Mesenchymal stem cell (in vitro differentiated cells and primary cell): ENCODE results near the gene CLDN4.
A peak's percentile ranks its signal among the peaks of the same experiment; 100 is the strongest.

Experiments
- DNase-seq: peaks from one replicate; pipeline ENCODE4 v3.0.0-alpha.2; 2013
- H2AFZ ChIP-seq: one replicate; pipeline ENCODE4 v1.6.1; 2013; ENCODE audit warnings: low read depth, mild to moderate bottlenecking, control low read depth, inconsistent platforms, low read length, moderate library complexity
- H2AK5ac ChIP-seq: 2 replicates; pipeline ENCODE4 v1.6.1; 2013; ENCODE audit warnings: low read length, moderate library complexity, mild to moderate bottlenecking, inconsistent platforms; ENCODE audit not compliant: severe bottlenecking
- H2BK120ac ChIP-seq: one replicate; pipeline ENCODE4 v1.6.1; 2013; ENCODE audit warnings: low read depth, mild to moderate bottlenecking, inconsistent platforms, low read length, moderate library complexity
- H2BK12ac ChIP-seq, 2 experiments: one replicate each; pipeline ENCODE4 v1.6.1; 2013; ENCODE audit warnings: inconsistent platforms in 2 of 2, low read length in 2 of 2, mild to moderate bottlenecking in 2 of 2, moderate library complexity in 2 of 2, control low read depth in 1 of 2
- H2BK15ac ChIP-seq: one replicate; pipeline ENCODE4 v1.6.1; 2013; ENCODE audit warnings: mild to moderate bottlenecking, low read depth, inconsistent platforms; ENCODE audit not compliant: poor library complexity, severe bottlenecking
- H2BK5ac ChIP-seq: 2 replicates; pipeline ENCODE4 v1.6.1; 2013; ENCODE audit warnings: low read depth, mild to moderate bottlenecking, low read length, control low read depth, inconsistent platforms; ENCODE audit not compliant: poor library complexity, severe bottlenecking
- H3K14ac ChIP-seq, 2 experiments: one replicate each; pipeline ENCODE4 v1.6.1; 2013; ENCODE audit warnings: inconsistent platforms in 2 of 2, low read length in 2 of 2, control low read depth in 1 of 2, mild to moderate bottlenecking in 1 of 2, moderate library complexity in 1 of 2
- H3K18ac ChIP-seq, 2 experiments: one replicate each; pipeline ENCODE4 v1.6.1; 2013; ENCODE audit warnings: inconsistent platforms in 2 of 2, low read length in 2 of 2, control low read depth in 1 of 2, low read depth in 1 of 2, mild to moderate bottlenecking in 1 of 2
- H3K23ac ChIP-seq, 2 experiments: one replicate each; pipeline ENCODE4 v1.6.1; 2013; ENCODE audit warnings: inconsistent platforms in 2 of 2, low read length in 2 of 2, mild to moderate bottlenecking in 2 of 2, moderate library complexity in 2 of 2, control low read depth in 1 of 2
- H3K27ac ChIP-seq: 2 replicates; pipeline ENCODE4 v1.5.1; 2013; ENCODE audit warnings: mild to moderate bottlenecking, moderate library complexity, low read length, control low read depth, inconsistent platforms; ENCODE audit not compliant: poor library complexity, severe bottlenecking
- H3K27me3 ChIP-seq, 2 experiments: 2 replicates each; pipeline versions ENCODE4 v1.6.1 to v1.7.0; 2013; ENCODE audit warnings: low read length in 2 of 2, mild to moderate bottlenecking in 2 of 2, moderate library complexity in 2 of 2, control low read depth in 1 of 2, inconsistent platforms in 1 of 2; ENCODE audit not compliant: control insufficient read depth in 1 of 2, insufficient read depth in 1 of 2
- H3K36me3 ChIP-seq, 2 experiments: 2 replicates each; pipeline versions ENCODE4 v1.6.1 to v1.7.0; 2013; ENCODE audit warnings: low read length in 2 of 2, control low read depth in 1 of 2, inconsistent platforms in 1 of 2, low read depth in 1 of 2, mild to moderate bottlenecking in 1 of 2; ENCODE audit not compliant: insufficient read depth in 2 of 2, control insufficient read depth in 1 of 2
- H3K4ac ChIP-seq, 2 experiments: one replicate each; pipeline ENCODE4 v1.6.1; 2013; ENCODE audit warnings: inconsistent platforms in 2 of 2, low read length in 2 of 2, mild to moderate bottlenecking in 2 of 2, moderate library complexity in 2 of 2, control low read depth in 1 of 2, low read depth in 1 of 2
- H3K4me1 ChIP-seq: 2 replicates; pipeline ENCODE4 v1.6.1; 2013; ENCODE audit warnings: low read depth, low read length, control low read depth; ENCODE audit not compliant: control insufficient read depth, insufficient read depth
- H3K4me2 ChIP-seq: 2 replicates; pipeline ENCODE4 v1.6.1; 2013; ENCODE audit warnings: low read length, mild to moderate bottlenecking, inconsistent platforms; ENCODE audit not compliant: poor library complexity, severe bottlenecking
- H3K4me3 ChIP-seq, 2 experiments: 2 replicates each; pipeline versions ENCODE4 v1.5.1 to v1.7.0; 2013; ENCODE audit warnings: low read length in 2 of 2, mild to moderate bottlenecking in 2 of 2, control low read depth in 1 of 2, low read depth in 1 of 2; ENCODE audit not compliant: insufficient read depth in 1 of 2
- H3K79me1 ChIP-seq: replicated peaks from 2 replicates; pipeline ENCODE4 v1.6.1; 2013; ENCODE audit warnings: mild to moderate bottlenecking, control low read depth, low read length, inconsistent platforms; ENCODE audit not compliant: poor library complexity, severe bottlenecking
- H3K9ac ChIP-seq: 2 replicates; pipeline ENCODE4 v1.7.0; 2013; ENCODE audit warnings: mild to moderate bottlenecking, low read length, moderate library complexity
- H3K9me3 ChIP-seq: 2 replicates; pipeline ENCODE4 v1.7.0; 2013; ENCODE audit warnings: mild to moderate bottlenecking, low read length; ENCODE audit not compliant: control insufficient read depth
- H4K8ac ChIP-seq: one replicate; pipeline ENCODE4 v1.6.1; 2013; ENCODE audit warnings: inconsistent platforms, mild to moderate bottlenecking, low read length, moderate library complexity
- H4K91ac ChIP-seq: one replicate; pipeline ENCODE4 v1.6.1; 2013; ENCODE audit warnings: mild to moderate bottlenecking, low read length, inconsistent platforms
- WGBS: methylation state at CpG from one replicate; pipeline ENCODE4 v1.1.7; 2013; ENCODE audit warnings: mixed read lengths; 5-methylcytosine and 5-hydroxymethylcytosine counted together

The CLDN4 gene

DNA sequence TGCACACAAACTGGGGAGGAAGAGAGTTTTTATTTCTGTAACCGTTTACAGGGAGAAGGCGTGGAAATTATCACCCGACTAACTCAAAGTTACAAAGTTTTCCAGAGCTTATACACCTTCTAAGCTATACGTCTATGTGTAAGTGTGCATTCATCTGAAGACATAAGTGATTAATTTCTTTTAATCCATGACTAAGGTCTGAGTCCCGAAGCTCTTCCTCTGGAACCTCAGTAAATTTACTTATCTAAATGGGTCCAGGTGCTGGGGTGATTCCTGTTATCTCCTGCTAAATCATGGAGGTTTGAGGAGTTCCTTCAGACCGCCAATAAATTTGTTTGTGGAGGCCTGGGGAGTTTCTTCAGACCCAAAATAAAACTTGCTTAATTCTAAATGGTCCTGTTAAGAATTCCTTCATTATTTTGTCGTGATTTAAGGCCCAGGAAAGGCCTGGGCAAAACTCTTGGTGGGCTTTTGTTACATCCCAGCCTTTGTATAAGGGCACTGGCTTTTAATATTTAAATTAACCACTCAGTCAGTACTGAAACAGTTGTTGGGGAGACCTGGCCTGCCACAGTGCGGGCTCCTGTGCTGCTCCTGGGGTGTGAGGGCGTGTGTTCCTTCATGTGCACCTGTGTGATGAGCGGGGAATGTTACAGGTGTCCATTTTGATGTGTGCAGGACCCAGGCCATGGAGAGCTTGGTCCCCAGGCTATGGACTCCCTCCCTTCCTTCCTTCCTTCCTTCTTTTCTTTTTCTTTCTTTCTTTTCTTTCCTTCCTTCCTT is 17.3 kb downstream of the CLDN4 start:
- Histone ChIP-seq H3K9me3 (no peaks in the 10 kb centered on the region), H2AFZ (no peak overlapping the region), H3K79me1 (no peaks in the 10 kb centered on the region), H2AK5ac (peak overlapping the region; percentile 99), H3K4me2 (no peak overlapping the region), H4K8ac (no peak overlapping the region), H3K18ac (no peak overlapping the region), H2BK120ac (no peak overlapping the region), H3K9ac (no peak overlapping the region), H4K91ac (no peak overlapping the region), H3K14ac (peak overlapping the region in 1 of 2 experiments; percentile 60), H2BK5ac (no peak overlapping the region), H2BK12ac (no peak overlapping the region), H2BK15ac (no peak overlapping the region), H3K27ac (no peak overlapping the region), H3K4me1 (peaks cover 25% of the 10 kb centered on the region), H3K23ac (no peak overlapping the region), H3K36me3 (no peaks in the 10 kb centered on the region), H3K4ac (peak overlapping the region in 1 of 2 experiments; percentile 41), H3K27me3 (no peaks in the 10 kb centered on the region), H3K4me3 (no peak overlapping the region)
- 100% methylated on average over 2 of the region's 10 CpGs for WGBS
- no peak for DNase-seq

DNA sequence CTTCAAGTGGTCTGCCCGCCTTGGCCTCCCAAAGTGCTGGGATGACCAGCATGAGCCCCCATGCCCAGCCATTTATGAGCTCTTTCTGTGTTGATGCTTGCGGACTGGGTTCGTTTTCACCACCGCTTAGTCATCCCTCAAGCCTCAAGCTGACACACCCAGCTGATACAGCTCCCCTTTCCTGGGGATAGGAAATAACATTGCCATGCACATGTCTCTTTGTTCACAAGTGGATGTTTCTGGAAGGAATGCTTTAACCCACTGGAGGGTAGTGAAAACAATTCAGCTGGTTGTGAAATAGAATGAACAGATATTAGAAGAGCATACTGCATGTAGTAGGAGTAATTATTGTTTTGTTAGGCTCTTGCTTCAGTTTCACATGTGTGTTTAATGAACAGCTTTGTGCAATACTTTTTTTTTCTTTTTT is 20.0 kb downstream of the CLDN4 start:
- Histone ChIP-seq H3K14ac (no peak overlapping the region), H3K4me1 (peaks cover 25% of the 10 kb centered on the region), H3K79me1 (no peaks in the 10 kb centered on the region), H3K27me3 (no peaks in the 10 kb centered on the region), H2BK120ac (no peak overlapping the region), H4K91ac (no peak overlapping the region), H3K4ac (no peak overlapping the region), H4K8ac (no peak overlapping the region), H2BK15ac (no peak overlapping the region), H3K9ac (peak overlapping the region; percentile 90), H3K23ac (no peak overlapping the region), H3K4me2 (no peak overlapping the region), H2AFZ (no peak overlapping the region), H2BK5ac (peak overlapping the region; percentile 94), H3K27ac (peak overlapping the region; percentile 95), H3K4me3 (no peak overlapping the region), H2BK12ac (no peak overlapping the region), H3K36me3 (no peaks in the 10 kb centered on the region), H3K18ac (peak overlapping the region in 1 of 2 experiments; percentile 34), H3K9me3 (no peaks in the 10 kb centered on the region), H2AK5ac (no peak overlapping the region)
- 5% methylated on average over 4 of the region's 4 CpGs for WGBS
- peak; percentile 96 for DNase-seq

DNA sequence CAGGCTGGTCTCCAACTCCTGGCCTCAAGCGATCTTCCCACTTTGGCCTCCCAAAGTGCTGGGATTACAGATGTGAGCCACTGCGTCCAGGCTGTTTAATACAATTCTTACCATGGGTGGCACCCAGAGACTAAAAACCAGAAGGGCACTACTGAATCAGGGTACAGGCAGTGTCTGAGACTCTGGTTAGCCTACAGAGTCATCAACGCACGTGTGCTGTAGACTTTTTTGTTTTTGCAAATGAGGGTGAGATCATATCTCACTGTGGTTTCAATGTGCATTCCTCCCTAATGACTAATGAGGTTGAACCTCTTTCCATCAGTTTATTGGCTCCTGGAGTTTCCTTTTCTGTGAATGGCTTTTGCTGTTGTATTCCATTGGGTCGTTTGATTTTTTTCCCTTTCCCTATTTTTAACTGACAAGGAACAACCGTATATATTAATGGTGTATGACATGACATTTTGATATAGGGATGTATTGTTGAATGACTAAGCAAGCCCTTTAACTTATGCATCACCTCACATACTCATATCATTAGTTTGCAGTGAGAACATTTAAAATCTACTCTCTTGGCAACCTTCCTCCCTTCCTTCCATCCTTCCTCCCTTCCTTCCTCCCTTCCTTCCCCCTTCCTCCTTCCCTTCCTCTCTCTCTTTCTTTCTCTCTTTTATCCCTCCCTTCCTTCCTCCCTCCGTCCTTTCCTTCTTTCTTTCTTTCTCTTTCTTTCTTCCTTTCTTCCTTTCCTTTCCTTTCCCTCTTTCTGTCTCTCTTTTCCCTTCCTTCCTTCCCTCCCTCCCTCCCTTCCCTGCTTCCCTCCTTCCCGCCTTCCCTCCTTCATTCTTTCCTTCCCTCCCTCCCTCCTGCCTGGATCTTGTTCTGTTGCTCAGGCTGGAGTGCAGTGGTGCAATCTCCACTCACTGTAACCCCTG is 20.9 kb downstream of the CLDN4 start:
- peak overlapping the region; percentile 94 for H2BK5ac ChIP-seq
- H2AFZ ChIP-seq, result no peak overlapping the region
- H3K79me1 ChIP-seq, result no peaks in the 10 kb centered on the region
- H3K23ac ChIP-seq, result no peak overlapping the region
- no peak overlapping the region for H3K4me2 ChIP-seq
- H3K27me3 ChIP-seq, result peaks cover 0 to 1% of the 10 kb centered on the region in 2 experiments
- peak overlapping the region; percentile 47 for H2AK5ac ChIP-seq
- H3K27ac ChIP-seq, result peak overlapping the region; percentile 95
- peak; percentile 98 for DNase-seq
- 33% methylated on average over 5 of the region's 8 CpGs for WGBS
- H3K9ac ChIP-seq, result peak overlapping the region; percentile 90
- no peak overlapping the region for H3K14ac ChIP-seq
- peak overlapping the region in 1 of 2 experiments; percentile 28 for H3K18ac ChIP-seq
- no peak overlapping the region for H2BK15ac ChIP-seq
- peak overlapping the region; percentile 15 for H2BK120ac ChIP-seq
- peaks cover 27% of the 10 kb centered on the region for H3K4me1 ChIP-seq
- H2BK12ac ChIP-seq, result peak overlapping the region in 1 of 2 experiments; percentile 31
- no peaks in the 10 kb centered on the region for H3K9me3 ChIP-seq
- H3K36me3 ChIP-seq, result no peaks in the 10 kb centered on the region
- H3K4ac ChIP-seq, result no peak overlapping the region
- H4K91ac ChIP-seq, result no peak overlapping the region
- no peak overlapping the region for H4K8ac ChIP-seq
- H3K4me3 ChIP-seq, result no peak overlapping the region

DNA sequence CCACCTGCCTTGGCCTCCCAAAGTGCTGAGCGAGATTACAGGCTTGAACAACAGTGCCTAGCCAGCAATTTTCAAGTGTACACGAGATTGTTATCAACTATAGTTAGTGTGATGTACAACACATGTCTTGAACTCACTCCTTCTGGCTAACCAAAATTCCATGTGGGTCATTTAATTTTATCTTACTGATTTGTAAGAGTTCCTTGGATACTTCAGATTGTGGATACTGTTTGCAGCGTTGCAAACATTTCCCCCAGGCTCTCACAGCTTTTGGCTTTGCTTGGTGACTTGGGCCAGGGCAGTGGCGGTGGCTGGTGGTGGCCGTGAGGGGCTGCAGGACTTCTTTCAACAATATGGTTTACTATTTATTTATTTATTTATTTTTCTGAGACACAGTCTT is 21.7 kb downstream of the CLDN4 start:
- Histone ChIP-seq H3K4ac (no peak overlapping the region), H2BK5ac (no peak overlapping the region), H2AK5ac (peak overlapping the region; percentile 47)

More for the DNA sequence above, 21.7 kb downstream of the CLDN4 start:
- H2BK12ac ChIP-seq, result no peak overlapping the region
- DNase-seq, result no peak
- H3K9me3 ChIP-seq, result no peaks in the 10 kb centered on the region
- peaks cover 27% of the 10 kb centered on the region for H3K4me1 ChIP-seq
- H3K27ac ChIP-seq, result no peak overlapping the region
- H2BK120ac ChIP-seq, result no peak overlapping the region
- H3K36me3 ChIP-seq, result no peaks in the 10 kb centered on the region
- peaks cover 0 to 7% of the 10 kb centered on the region in 2 experiments for H3K27me3 ChIP-seq
- H3K14ac ChIP-seq, result no peak overlapping the region
- H3K4me3 ChIP-seq, result no peak overlapping the region
- H4K8ac ChIP-seq, result no peak overlapping the region
- H3K23ac ChIP-seq, result no peak overlapping the region
- no peak overlapping the region for H2BK15ac ChIP-seq
- no peak overlapping the region for H2AFZ ChIP-seq
- H4K91ac ChIP-seq, result no peak overlapping the region
- H3K18ac ChIP-seq, result no peak overlapping the region
- H3K4me2 ChIP-seq, result no peak overlapping the region
- peak overlapping the region; percentile 90 for H3K9ac ChIP-seq
- H3K79me1 ChIP-seq, result no peaks in the 10 kb centered on the region
- WGBS, result 96% methylated on average over 2 of the region's 5 CpGs
